ENCODE data around the gene RAB31. TPM values are rescaled to one million over a fixed set of nuclear protein-coding genes. Genes with fewer than 3 reads are reported as not detected.

Gene RAB31
- total RNA-seq, 1 donor from 2014 or later, result 36.8 TPM

DNA sequence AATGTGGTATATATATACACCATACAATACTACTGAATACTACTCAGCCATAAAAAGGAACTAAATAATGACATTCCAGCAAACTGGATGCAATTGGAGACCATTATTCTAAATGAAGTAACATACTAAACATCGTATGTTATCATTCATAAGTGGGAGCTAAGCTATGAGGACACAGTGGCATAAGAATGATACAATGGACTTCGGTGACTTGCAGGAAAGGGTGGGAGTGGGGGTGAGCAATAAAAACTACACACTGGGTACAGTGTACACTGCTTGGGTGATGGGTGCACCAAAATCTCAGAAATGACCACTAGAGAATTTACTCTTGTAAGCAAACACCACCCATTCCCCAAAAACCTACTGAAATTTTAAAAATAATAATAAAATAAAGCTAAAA is 87.9 kb downstream of the RAB31 start:
- intact Hi-C loops (cut with DNase I), result no loop called here
- Histone ChIP-seq H3K4me1 (no peaks in the 10 kb centered on the region), H3K27ac (no peak overlapping the region), H3K27me3 (no peaks in the 10 kb centered on the region), H3K9me3 (no peaks in the 10 kb centered on the region), H3K36me3 (peaks cover 0 to 16% of the 10 kb centered on the region in 2 donors), H3K4me3 (no peak overlapping the region)
- no peak for DNase-seq (ENCODE audit: low spot score in 2 of 2)
- TF ChIP-seq, protein P1, sequence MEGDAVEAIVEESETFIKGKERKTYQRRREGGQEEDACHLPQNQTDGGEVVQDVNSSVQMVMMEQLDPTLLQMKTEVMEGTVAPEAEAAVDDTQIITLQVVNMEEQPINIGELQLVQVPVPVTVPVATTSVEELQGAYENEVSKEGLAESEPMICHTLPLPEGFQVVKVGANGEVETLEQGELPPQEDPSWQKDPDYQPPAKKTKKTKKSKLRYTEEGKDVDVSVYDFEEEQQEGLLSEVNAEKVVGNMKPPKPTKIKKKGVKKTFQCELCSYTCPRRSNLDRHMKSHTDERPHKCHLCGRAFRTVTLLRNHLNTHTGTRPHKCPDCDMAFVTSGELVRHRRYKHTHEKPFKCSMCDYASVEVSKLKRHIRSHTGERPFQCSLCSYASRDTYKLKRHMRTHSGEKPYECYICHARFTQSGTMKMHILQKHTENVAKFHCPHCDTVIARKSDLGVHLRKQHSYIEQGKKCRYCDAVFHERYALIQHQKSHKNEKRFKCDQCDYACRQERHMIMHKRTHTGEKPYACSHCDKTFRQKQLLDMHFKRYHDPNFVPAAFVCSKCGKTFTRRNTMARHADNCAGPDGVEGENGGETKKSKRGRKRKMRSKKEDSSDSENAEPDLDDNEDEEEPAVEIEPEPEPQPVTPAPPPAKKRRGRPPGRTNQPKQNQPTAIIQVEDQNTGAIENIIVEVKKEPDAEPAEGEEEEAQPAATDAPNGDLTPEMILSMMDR (IDR thresholded peaks at IDR 0.05), result no peak

DNA sequence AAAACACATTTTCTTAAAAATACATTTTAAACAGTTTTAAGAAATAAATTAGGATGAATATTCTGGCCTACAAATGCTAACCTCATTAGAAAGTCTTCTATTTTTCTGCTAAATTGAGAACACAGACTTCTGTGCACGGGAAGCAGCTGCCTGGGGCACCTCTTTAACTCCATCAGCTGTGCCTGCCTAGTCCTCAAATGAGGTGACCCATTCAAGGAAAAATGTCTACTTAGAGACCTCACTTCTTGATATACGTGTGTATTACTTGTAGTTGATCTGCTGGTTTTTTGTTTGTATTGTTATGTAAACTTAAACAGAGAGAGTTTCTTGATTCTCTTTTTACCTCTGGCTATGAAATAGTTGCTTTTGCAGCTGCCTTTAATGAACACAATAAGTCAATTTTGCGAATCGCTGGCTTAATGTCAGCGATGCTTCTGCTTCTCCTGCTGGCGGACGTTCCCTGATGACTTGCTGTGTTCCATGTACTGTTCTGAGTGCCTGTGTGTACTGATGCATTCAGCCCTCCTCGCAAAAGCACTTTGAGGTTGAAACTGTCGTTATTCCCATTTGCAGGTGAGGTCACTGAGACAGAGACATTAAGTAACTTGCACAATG is 88.9 kb downstream of the RAB31 start:
- no peak for DNase-seq (ENCODE audit: low spot score in 2 of 2)
- H3K27ac ChIP-seq, result no peak overlapping the region
- intact Hi-C loops (cut with DNase I), result no loop called here
- H3K4me1 ChIP-seq, result no peaks in the 10 kb centered on the region
- H3K9me3 ChIP-seq, result no peaks in the 10 kb centered on the region
- TF ChIP-seq, protein P1 (IDR thresholded peaks at IDR 0.05), result no peak
- no peaks in the 10 kb centered on the region for H3K27me3 ChIP-seq
- no peak overlapping the region for H3K4me3 ChIP-seq
- peaks cover 0 to 16% of the 10 kb centered on the region in 2 donors for H3K36me3 ChIP-seq

DNA sequence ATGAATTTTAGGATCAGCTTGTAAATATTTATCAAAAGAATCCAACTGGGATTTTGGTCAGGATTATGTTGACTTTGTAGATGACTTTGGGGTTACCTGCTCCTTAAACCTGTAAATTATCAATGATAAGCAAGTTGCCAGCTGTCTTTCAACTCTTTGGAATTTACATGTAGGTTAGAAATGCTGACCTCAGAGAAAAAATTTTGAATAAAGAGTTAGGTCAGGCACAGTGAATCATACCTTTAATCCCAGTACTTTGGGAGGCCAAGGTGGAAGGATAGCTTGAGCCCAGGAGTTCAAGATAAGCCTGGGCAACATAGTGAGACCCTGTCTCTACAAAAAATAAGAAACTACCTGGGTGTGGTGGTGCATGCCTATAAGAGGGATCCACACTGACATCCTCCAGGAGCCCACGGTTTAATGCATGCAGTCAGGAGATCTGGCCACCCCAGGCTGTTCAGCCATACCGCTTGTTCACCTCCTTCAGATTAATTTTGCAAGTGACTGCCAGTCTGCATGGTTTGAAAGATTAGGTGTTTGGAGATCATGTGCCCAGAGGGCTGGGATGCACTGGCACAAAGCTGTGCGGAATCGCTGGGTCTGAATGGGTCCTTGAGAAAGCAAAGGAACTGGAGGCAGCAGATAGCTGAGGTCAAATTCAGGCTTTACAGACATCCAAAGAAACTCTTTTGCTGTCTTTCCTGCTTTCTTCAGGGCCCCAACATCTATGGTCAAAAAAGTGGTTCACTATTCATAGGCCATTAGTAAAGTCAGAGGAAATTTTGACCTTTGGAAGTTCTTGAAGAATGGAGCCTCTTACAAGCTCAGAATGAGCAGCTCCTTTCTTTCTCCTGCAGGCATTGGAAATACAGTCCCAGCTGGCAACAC is 94.3 kb downstream of the RAB31 start:
- no peaks in the 10 kb centered on the region for H3K36me3 ChIP-seq
- peaks cover 5 to 23% of the 10 kb centered on the region in 2 donors for H3K4me1 ChIP-seq
- H3K27me3 ChIP-seq, result no peaks in the 10 kb centered on the region
- no peaks in the 10 kb centered on the region for H3K9me3 ChIP-seq
- H3K4me3 ChIP-seq, result no peak overlapping the region
- TF ChIP-seq, protein P1 (IDR thresholded peaks at IDR 0.05), result no peak
- intact Hi-C loops (cut with DNase I), result loop anchor here (2.0 to 10.0 kb wide), 4 partner anchors 95 to 722 kb away; partner anchors contain the start of genes NAPG, RAB31 and VAPA
- peak overlapping the region; percentile 59 to 60 for H3K27ac ChIP-seq
- DNase-seq (ENCODE audit: low spot score in 2 of 2), result no peak

DNA sequence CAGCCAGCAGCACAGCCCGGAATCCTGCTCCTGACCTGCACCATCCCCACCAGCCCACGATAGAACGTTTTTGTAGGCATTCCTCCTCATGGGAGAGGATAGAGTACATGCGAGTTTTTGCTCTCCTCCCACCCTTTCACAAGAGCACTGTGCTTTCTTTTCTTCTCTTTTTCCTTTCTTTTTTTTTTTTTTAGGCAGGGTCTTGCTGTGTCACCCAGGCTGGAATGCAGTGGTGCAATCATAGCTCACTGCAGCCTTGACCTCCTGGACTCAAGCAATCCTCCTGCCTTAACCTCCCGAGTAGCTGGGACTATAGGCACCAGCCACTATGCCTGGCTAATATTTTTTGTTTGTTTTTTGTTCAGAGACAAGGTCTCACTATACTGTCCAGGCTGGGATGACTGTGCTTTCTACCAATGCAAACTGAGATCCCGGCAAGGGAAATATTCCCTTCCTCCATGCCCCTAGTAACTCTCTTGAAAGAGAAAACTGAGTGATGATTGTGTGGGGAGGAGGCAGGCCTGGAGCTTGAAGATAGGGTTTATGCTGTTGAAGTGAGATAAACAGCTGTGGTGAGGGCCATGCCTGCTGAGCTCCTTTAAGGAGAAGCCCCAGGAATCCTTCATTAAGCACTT is 95.1 kb downstream of the RAB31 start:
- no peaks in the 10 kb centered on the region for H3K9me3 ChIP-seq
- TF ChIP-seq, protein P1 (IDR thresholded peaks at IDR 0.05), result no peak
- no peak overlapping the region for H3K4me3 ChIP-seq
- no peaks in the 10 kb centered on the region for H3K27me3 ChIP-seq
- peaks cover 5 to 28% of the 10 kb centered on the region in 2 donors for H3K4me1 ChIP-seq
- peak overlapping the region; percentile 59 to 66 for H3K27ac ChIP-seq
- no peaks in the 10 kb centered on the region for H3K36me3 ChIP-seq
- peak in 1 of 2 donors; percentile 70 for DNase-seq (ENCODE audit: low spot score in 2 of 2)
- intact Hi-C loops (cut with DNase I), result loop anchor here (2.0 to 10.0 kb wide), 4 partner anchors 96 to 722 kb away; partner anchors contain the start of genes NAPG, RAB31 and VAPA

DNA sequence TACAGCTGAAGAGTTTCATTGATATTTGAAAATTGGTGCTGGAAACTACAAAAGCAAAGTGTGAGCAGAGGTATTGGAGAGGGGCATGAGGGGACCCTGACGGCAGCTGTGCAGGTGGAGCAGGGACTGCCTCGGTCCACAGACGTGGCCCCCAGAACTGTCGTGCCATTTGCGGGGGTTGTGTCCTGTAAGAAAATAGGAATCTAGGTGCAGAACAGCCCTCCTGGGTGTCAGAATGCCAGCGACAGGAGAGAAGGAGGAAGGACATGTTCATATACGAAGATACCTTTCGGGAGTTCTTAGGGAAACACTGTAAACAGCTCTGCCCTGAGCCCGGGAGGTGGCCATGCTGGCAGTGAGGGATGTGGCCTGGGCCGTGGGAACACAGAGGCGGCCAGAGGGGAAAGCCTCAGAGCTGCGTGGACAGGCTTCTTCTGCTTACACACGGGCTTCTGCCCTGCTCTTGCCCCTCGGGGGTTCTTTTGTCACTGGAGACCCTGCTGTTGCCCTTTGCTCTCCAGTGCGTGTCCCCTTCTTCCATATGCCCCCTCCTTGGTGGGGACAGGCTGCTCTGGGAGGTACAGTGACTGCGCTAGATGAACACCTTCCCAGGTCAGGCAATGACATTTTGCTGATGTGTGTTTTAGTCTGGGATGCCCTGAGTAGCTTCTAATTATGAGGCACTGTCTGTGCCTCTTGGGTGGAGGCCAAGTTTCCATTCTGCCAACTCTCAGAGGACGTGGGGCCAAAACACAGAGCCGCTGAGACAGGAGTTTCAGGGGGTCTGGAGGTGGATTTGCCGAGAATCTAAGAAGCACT is 95.8 kb downstream of the RAB31 start:
- intact Hi-C loops (cut with DNase I), result loop anchor here (2.0 to 10.0 kb wide), 4 partner anchors 97 to 721 kb away; partner anchors contain the start of genes NAPG, RAB31 and VAPA
- DNase-seq (ENCODE audit: low spot score in 2 of 2), result peak in 1 of 2 donors; percentile 67
- no peaks in the 10 kb centered on the region for H3K27me3 ChIP-seq
- no peaks in the 10 kb centered on the region for H3K36me3 ChIP-seq
- peak overlapping the region; percentile 1 to 12 for H3K4me3 ChIP-seq
- H3K4me1 ChIP-seq, result peaks cover 11 to 34% of the 10 kb centered on the region in 2 donors
- TF ChIP-seq, protein P1 (IDR thresholded peaks at IDR 0.05), result no peak
- H3K9me3 ChIP-seq, result no peaks in the 10 kb centered on the region
- peak overlapping the region; percentile 59 to 66 for H3K27ac ChIP-seq
